Renal pelvis (tissue), 12 donors: ENCODE results near the gene USP40. TPM values are rescaled to one million over a fixed set of nuclear protein-coding genes. Genes with fewer than 3 reads are reported as not detected.
"Not testable (repeated sequence)": the region's sequence is repeated elsewhere in the genome, so short reads cannot be mapped to it uniquely, and the experiment has no call there.

Source experiments
- DNase-seq: peaks from one replicate; pipeline ENCODE4 v3.0.0-alpha.2; 2013
- long read RNA-seq, 16 experiments: transcript quantifications; one replicate each; lab custom pipeline, GENCODE V29; 2026
- polyA plus RNA-seq, 3 donors: library from polyadenylated mRNA; unstranded; fragments of 120-200 nt; gene quantifications; one replicate each; pipeline ENCODE4 v1.2.1, GENCODE V29; 2013; ENCODE audit not compliant: insufficient read length in 3 of 3

USP40 gene
- 10 to 100 TPM; 40.6 to 80.7 (median 58.7) TPM for polyA plus RNA-seq
- long read RNA-seq, donor 1, result 0 reads
- long read RNA-seq, donor 2, partial matches to known transcripts, result 5 of 6 reads
- long read RNA-seq, donor 2, other reads (novel, unspliced or antisense), result 0 of 6 reads
- long read RNA-seq, donor 3, partial matches to known transcripts, result 10 of 11 reads
- long read RNA-seq, donor 3, other reads (novel, unspliced or antisense), result 0 of 11 reads
- long read RNA-seq, donor 4, result 0 reads
- long read RNA-seq, donor 5, result 0 reads
- long read RNA-seq, donor 6, partial matches to known transcripts, result 13 of 14 reads
- long read RNA-seq, donor 6, other reads (novel, unspliced or antisense), result 0 of 14 reads
- long read RNA-seq, donor 7, partial matches to known transcripts, result 5 of 7 reads
- long read RNA-seq, donor 7, other reads (novel, unspliced or antisense), result 0 of 7 reads
- long read RNA-seq, donor 8, partial matches to known transcripts, result 0 of 1 reads
- long read RNA-seq, donor 8, other reads (novel, unspliced or antisense), result 0 of 1 reads
- long read RNA-seq, donor 9, partial matches to known transcripts, result 6 of 8 reads
- long read RNA-seq, donor 9, other reads (novel, unspliced or antisense), result 0 of 8 reads
- long read RNA-seq, donor 10, partial matches to known transcripts, result 0 of 1 reads
- long read RNA-seq, donor 10, other reads (novel, unspliced or antisense), result 0 of 1 reads
- long read RNA-seq, donor 11, partial matches to known transcripts, result 0 of 2 reads
- long read RNA-seq, donor 11, other reads (novel, unspliced or antisense), result 0 of 2 reads
- long read RNA-seq, donor 12, partial matches to known transcripts, result 5 of 7 reads
- long read RNA-seq, donor 12, other reads (novel, unspliced or antisense), result 0 of 7 reads
- long read RNA-seq, donor 13, partial matches to known transcripts, result 0 of 3 reads
- long read RNA-seq, donor 13, other reads (novel, unspliced or antisense), result 0 of 3 reads
- long read RNA-seq, donor 14, result 0 reads
- long read RNA-seq, donor 15, partial matches to known transcripts, result 5 of 6 reads
- long read RNA-seq, donor 15, other reads (novel, unspliced or antisense), result 0 of 6 reads
- long read RNA-seq, donor 16, partial matches to known transcripts, result 0 of 2 reads
- long read RNA-seq, donor 16, other reads (novel, unspliced or antisense), result 0 of 2 reads

GRCh38 chr2:233566141-233566956, at the start of gene USP40:
TSS of gene USP40 (minus strand) at chr2:233566782. CDS start at chr2:233565554, 1,228 bp downstream.
- DNase-seq, result peak; percentile 95

GRCh38 chr2:233611284-233611683, 44.7 kb upstream of the USP40 start:
- DNase-seq, result no peak

- no peak for DNase-seq
These were observed 39.1 kb upstream of the USP40 start for GRCh38 chr2:233605680-233606079.

GRCh38 chr2:233604826-233605225, 38.2 kb upstream of the USP40 start:
- no peak for DNase-seq

GRCh38 chr2:233603520-233603919, 36.9 kb upstream of the USP40 start:
- DNase-seq, result no peak

GRCh38 chr2:233602076-233602475, 35.5 kb upstream of the USP40 start:
- DNase-seq, result no peak

GRCh38 chr2:233600386-233600785, 33.8 kb upstream of the USP40 start:
- no peak for DNase-seq

- no peak for DNase-seq
These were observed 32.4 kb upstream of the USP40 start for GRCh38 chr2:233598952-233599351.

GRCh38 chr2:233597522-233597921, 30.9 kb upstream of the USP40 start:
- DNase-seq, result no peak

- no peak for DNase-seq
These were observed 26.6 kb upstream of the USP40 start for GRCh38 chr2:233593201-233593600.

GRCh38 chr2:233592706-233593105, 26.1 kb upstream of the USP40 start:
- not testable (repeated sequence) for DNase-seq

- DNase-seq, result no peak
These were observed 21.8 kb upstream of the USP40 start for GRCh38 chr2:233588400-233588799.

GRCh38 chr2:233584210-233584609, 17.6 kb upstream of the USP40 start:
- DNase-seq, result no peak

GRCh38 chr2:233583217-233583965, 16.8 kb upstream of the USP40 start:
- DNase-seq, result not testable (repeated sequence)

- DNase-seq, result not testable (repeated sequence)
These were observed 10.8 kb upstream of the USP40 start for GRCh38 chr2:233577341-233577740.

- no peak for DNase-seq
These were observed 5.9 kb upstream of the USP40 start for GRCh38 chr2:233572468-233572867.

- no peak for DNase-seq
These were observed 4.9 kb upstream of the USP40 start for GRCh38 chr2:233571462-233571861.

GRCh38 chr2:233571001-233571400, 4.4 kb upstream of the USP40 start:
- no peak for DNase-seq

GRCh38 chr2:233565685-233566140, 869 bp downstream of the USP40 start:
- DNase-seq, result no peak

GRCh38 chr2:233563663-233564430, 2.7 kb downstream of the USP40 start:
- no peak for DNase-seq
